NCI-H226 (cell line): ENCODE measurements around the gene FYB2.
A peak's percentile ranks its signal among the peaks of the same experiment; 100 is the strongest.

Experiments
- DNase-seq: peaks from one replicate; pipeline ENCODE4 v3.0.0-alpha.2; 2015

Gene FYB2

DNA sequence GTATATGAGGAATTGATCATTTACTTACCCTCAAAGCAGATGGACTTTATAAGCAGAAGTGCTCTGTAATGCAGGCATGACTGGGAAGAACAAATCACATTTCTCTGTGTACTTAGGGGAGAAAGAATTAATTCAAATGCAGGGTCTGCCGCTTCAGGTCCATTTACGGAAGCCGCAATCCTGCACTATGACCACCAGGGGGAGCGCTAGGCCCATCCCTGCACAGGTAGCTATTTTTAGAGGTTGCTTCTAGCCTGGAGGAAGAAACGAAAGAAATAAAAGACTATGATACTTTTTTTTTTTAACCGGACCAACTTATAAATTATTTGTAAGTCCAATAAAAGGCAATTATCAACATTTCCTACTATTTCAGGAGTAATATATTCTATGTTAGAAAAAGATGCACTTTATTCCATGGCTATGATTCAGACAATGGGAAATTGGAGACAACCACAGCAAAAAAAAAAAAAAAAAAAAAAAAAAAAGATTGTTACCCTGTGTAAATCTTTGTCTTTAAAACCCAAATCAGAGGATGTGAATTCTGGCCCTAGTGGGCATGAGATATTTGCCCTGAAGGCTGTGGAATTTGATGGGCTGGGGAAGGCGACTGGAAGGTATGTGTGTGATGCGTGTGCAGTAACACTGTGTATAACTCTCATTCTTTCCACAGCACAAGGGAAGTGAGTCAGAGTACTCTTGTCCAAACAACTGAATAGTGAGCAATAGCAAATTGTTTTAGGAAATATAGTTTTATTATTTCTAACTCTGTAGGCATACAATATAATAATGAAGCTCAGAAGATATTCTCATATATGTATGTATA lies 12.9 kb upstream of the FYB2 start:
- peak; percentile 77 for DNase-seq

DNA sequence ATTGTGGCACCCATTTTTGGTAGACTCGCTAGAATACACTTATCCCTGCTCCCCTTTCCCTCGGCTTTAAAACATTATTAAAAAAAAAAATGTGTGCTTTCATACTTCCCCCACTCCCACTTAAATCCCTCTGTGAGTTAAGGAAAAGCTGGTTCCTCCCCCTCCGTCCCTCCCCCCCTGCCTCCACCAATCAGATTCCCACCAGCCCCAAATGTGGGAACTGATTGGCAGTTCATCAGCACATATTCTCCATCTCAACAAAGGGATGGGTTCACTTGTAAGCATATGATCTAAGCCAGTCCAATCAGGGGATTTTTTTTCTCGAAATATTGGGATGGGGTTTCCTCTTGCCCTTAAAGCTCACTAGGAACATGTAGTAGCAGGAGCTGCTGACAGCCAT lies 10.8 kb upstream of the FYB2 start:
- no peak for DNase-seq

DNA sequence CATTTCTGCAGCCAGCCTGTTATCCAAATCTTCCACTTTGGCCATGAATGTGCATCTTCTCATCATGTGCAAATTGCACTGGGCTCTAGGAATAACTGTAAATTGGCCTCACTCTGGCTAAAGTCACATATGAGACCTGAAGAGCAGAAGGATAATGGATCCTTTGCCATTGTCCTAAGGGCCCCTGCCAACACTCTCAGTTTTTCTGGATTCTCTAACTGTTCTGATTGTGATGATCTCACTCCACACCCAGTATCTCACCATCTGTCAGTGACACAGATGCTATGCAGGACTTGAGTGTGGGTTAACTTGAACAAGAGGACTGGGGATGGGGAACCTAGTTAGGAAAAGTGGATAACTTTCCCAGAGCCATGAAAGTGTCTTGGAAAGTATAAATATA lies 8.5 kb upstream of the FYB2 start:
- no peak for DNase-seq

DNA sequence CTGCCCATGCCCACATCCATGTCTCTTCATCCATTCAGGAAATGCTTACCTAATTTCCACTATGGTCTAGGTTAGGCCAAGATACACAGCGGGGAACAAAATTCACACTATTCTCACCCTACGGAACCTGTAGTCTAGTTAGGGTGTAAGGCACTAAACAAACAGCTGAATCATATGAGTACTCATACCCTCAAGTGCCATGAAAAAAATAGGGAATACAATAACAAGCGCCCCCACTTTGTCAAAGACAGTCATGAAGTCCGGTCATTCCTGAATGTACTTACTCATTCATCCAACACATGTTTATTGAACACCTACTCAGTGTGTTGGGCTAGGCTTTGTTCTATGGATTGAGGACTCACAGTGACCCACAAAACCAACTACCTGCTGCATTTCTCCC lies 6.2 kb upstream of the FYB2 start:
- no peak for DNase-seq

DNA sequence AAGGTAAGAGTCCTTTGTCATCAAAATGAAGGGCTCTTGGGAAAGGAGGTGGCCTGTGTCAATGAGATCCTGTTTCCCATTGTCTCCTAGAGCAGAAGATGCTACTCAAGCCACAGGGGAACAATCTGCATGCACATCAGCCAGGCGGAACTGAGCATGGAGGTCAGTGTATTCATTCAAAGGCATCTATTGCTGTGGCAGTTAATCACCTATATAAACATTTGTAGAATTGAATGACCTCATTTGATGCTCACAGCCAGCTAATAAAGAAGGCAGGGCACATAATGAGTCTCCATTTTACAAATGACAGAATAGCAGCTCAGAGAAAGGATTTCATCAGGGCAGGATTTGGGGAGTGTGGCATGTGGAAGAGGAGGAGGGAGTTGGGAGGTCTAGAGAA lies 5.7 kb upstream of the FYB2 start:
- no peak for DNase-seq

DNA sequence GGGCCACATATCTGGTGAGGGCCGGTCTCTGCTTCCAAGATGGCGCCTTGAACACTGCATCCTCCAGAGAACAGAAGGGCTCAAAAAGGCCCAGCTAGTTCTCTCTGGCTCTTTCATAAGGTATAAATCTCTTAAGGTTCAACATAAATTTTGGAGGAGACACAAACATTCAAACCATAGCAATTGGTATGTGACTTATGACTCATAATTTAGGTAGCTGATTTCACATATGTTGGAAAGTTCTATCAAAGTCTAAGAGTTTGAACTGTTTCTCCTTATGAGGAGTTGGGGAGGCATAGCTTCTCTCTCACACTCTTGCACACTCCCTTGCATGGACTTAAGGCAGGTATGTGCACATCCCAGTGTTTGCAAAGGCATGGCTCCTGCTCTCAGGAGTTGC lies 5.1 kb upstream of the FYB2 start:
- no peak for DNase-seq

DNA sequence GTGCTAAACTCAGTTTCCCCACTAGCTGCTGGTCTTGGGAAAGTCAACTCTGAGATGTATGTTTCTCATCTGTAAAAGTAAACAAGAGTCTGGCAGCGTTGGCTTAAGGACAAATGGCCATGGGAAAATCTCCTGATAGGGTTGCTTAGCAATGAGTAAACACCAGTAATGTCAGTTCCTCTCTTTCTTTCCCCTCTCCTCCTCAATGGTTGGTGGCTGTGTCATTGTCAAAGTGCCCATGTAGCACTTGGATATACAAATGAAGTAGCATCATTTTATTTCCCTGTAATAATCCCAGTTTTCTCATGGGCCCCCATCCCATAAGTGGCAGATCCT lies 2.2 kb upstream of the FYB2 start:
- DNase-seq, result no peak

DNA sequence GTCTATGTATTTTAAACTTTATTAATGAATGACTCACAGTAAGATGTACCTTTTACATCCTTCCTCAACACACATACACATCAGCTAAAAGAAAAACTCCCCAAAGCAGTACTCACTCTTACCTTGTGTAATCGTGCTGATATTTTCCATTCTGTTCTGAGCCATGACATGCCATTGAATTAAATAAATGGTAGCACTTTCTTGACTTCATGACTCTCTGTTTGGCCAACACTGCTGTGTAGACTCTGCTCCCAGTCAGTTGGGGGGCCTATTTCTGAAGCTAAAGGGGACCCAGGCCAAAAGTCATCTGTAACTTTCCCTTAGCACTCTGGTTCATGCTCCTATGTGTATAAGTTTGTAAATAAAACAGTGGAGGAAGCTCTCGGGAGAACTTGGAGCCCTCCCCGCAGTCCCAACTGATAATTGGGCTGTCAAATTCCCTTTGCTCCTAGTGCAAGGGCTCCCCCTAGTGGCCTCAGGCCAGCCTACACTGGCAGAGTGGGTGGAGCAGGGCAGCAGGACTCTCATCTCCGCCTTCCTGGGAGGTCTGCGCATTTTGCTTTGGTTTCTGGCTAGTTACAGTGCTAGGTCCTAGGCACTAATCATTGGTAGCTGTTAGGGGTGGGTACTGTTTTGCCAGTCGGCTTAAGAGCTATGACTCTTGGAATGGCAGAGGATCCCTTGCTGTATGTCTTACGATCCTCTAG lies 1.7 kb upstream of the FYB2 start:
- DNase-seq, result peak; percentile 62

DNA sequence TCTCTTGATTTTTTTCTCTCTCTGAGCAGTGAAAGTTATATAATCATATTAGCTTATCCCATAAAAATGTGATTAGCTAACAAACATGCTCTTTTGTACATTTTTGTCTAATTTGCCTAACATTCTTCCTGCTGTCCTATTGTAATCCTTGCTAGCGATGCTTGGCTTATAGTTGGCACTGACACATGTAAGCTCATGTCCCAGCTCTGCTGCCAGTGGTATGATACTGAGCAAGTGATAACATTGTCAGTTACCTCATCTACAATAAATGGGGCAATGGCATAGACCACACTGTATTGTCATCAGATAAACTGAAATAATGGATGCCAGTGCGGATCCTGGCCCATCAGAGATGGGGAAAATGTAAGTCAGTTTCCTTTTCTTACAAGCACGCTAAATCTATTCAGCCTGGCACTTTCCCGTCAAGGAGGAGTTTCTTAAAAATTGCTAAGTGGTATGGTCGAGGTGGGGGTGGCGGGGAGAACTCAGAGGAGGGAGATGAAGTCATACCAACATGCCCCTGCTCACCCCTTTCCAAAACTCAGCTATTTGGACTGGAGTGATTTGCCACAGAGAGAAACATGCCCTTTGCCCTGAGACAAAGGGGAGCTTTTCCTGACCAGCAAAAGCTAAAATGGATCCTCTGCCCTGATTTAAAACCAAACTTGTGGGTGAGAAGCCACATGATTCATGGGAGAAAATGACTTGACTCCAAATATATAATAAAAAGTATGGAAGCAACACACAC lies 1.3 kb downstream of the FYB2 start:
- DNase-seq, result no peak

DNA sequence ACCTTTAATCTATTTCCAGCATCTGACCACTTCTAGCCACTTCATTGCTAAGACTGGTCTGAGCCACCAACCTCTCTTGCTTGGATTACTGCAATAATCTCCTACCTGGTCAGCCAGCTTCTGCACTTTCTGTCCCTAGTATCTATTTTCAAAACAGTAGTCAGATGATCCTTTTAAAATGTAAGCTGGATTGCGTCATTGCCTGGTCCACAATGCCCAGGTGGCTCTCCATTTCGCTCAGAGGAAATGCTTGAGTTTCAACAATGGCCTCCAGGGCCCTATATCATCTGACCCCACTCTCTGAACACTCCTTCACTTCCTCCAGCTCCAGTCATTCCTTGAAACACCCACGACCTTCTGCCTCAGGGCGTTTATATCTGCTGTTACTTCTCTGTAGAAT lies 2.3 kb downstream of the FYB2 start:
- peak; percentile 16 for DNase-seq

DNA sequence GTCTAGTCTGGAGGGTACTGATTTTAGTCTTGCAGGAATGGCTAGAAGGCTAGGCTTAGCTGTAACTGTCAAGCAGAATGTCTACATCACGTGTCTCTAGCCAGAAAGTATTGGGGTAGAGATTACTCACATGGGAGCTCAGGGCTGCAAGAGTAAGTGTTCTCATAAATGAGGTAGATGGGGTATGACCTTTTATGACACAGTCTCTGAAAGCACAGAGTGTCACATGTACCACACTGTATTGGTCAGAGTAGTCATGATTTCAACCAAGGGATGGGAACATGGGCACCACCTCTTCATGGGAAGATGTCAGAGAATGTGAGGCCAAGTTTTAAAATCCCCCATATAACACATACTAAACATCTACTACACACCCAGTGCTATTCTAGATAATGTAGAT lies 2.9 kb downstream of the FYB2 start:
- DNase-seq, result no peak

DNA sequence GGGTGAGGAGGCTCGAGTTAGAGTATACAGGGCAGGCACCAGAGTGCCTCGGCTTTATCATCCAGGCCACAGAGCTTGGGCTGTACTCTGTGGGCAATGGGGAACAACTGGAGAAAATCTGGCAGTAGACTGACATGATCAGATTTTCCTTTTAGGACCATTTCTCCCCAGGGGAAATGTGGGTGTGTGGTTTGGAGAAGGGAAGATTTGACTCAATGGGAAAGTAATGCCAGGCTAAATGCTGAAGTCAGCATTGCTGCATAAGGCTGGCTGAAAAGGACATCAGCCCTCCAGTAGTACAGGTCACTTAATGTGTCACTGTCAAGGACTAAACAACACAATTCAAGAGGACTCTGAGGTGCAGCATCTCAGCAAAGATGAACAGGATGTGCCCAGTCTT lies 5.0 kb downstream of the FYB2 start:
- no peak for DNase-seq

DNA sequence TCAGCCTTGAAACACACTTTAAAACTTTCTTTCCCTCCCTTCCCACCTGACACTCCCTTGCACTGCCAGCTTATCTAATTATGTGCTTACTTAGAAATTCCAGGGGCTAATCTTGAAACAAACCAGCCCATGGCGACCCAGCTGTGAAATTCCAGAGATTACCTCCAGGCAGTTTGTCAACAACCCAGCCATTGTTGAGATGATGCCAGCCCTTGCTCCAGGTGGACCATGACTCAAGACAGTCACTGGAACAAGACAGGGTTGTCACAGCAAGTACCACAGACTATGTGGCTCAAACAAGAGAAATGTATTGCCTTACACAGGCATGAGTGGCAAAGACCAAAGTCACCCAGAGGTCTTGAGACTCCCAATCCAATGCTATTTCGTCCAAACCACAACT lies 7.9 kb downstream of the FYB2 start:
- peak; percentile 15 for DNase-seq

DNA sequence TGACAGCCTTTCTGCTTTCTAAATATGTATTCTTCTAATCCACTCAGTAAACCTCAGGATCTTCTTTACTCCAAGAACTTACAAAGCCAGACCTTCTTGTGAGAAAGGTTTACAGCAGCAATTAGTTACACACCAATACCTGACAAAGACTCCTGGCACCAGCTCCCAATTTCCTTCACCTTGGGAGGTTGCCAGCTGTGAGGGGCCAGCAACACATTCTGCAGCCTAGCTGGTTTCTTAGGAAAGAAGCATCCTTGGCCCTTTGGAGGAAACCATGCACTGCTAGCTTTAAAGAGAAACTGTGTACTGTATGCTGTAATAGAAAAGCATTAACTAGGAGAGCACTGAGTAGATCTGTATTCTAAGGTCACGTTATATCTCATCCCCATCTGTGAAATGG lies 10.8 kb downstream of the FYB2 start:
- no peak for DNase-seq

DNA sequence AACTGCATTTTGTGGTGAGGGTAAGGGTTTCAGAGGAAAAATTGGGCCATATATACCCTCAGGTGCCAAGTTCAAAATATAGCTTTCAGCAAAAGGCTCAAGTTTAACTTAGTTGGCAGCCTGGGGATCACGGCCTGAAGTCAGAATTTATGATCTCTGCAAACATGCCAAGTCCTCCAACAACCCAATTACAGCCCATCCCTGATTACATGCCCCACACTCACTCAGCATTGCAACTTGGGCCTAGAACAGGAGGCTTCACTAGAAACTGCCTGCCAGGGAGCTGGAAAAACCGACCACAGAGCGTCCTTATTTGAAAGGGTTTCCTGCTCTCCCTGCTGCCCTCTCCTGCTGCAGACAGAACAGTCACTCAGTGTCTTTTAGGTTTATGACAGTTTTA lies 12.4 kb downstream of the FYB2 start:
- DNase-seq, result no peak

DNA sequence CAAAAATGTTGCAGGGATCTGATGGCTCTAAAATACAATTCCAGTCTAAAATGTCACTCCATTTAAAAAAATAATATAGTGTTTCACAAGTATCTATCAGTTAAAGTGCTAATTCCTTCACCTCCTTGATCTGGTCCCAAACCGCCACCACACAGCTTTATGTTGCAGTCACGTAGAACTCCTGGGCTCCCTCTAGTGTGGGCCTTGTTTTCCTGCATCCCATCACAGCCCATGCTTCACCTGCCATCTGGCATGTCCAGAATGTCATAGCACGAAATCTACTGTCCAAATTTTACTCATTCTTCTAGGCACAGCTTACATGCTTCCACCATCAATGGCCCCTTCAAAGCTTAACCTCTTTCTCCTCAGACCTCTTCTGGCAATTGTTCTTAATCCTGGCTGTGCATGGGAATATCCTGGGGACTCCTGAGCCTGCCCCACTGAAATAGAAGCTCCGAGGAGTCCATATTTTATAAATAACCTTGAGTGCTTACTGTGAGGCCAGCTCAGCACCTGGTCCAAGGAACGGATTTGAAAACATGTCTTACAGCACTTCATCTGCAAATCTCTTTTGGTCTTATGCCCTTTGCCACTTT lies 15.5 kb downstream of the FYB2 start:
- no peak for DNase-seq

DNA sequence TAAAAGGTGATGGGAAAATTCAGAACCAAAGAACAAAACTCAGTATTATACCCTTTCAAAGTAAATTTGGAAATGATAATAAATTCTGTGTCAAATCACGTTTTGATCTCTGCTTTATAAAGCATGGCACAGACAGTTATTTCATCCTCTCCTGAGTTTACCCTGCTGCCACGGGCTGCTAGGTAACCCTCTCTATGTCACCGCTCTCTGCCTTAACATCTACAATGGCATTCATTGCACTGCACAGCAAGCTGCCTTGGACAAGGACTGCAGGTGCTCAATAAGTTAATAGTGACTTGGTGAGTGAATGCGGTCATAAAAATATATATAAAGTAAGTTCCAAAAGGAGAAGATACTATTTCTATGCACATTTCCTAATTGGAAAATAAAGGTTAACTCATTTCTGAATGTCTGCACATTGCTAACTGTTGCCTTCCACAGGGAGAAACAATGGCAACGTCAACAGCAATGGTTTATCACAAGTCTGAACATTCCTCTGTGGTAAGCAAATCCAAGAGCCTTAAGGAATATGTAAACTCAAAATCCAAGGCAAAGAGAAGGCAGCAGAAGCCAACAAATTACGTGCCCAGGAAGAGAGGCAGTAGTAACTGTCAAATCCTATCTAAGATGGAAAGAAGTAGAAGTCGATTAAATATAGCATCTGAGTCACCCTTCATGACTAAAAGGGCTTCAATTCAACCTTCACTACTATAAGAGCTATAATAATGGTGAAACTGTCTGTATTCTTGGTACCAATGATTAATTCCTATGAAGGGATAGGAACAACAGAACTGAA lies 19.4 kb downstream of the FYB2 start:
- DNase-seq, result peak; percentile 68

DNA sequence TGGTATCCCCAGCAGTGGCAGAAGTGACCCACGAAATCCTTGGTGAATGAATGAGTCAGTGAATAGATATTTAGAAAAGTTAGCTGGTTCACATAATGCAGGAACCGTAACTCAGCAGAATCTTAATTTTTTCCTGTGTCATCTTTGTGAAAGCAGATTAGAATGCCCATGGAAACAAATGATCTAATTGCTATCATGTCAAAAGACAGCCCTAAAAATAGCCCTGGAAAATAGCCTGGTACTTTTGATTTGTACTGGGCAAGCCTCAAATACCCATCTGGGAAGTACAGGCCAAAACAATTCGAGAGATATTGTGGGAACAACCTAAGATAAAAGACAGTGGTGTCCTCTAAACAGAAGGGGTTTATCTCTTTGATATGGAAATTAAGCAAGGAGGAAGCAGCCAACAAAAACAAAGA lies 21.1 kb downstream of the FYB2 start:
- peak; percentile 25 for DNase-seq

DNA sequence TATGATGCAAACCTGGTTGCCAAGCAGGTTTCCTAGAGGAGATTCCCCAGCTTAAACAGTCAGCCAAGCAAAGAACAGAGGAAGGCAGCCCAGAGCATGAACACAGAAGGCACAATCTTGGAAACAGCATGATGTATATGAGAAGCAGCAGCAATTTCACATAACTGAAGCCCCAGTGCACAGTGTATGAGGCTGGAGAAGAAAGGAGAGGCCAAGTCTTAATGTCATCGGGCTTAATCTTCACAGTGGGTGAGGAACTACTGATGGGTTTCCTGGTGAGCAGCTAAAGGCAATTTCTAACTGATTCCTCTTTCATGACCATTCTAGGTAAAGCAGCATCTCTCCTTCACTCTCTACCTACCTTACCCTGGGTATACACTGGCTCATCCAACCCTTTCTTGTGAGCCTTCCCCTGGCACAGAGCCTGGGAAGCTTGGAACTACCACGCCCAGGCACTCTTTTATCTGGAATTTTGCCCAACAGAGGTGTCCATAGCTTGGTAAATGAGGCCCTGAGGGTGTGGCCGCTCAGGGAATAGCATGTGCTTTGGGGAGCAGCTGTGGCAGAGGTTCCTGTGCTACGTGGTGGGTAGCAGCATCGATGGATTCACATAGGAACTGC lies 22.0 kb downstream of the FYB2 start:
- no peak for DNase-seq

DNA sequence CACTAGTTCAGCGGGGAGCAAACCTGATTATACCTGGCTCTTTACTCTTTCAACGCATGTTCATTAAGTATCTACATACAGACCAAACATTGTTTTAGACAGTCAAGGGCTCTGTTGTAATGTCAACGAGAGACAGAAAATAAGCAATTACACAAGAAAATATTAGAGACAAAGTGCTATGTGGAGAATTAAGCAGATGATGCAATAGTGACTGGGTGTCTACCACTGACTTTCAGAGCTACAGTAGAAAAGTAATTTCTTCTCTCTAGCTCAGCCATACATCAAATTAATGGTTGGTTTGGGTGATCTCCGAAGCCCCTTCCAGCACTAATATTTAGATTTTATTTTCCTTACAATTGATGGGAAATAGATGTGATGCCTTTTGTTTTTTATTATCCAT lies 23.3 kb downstream of the FYB2 start:
- no peak for DNase-seq

DNA sequence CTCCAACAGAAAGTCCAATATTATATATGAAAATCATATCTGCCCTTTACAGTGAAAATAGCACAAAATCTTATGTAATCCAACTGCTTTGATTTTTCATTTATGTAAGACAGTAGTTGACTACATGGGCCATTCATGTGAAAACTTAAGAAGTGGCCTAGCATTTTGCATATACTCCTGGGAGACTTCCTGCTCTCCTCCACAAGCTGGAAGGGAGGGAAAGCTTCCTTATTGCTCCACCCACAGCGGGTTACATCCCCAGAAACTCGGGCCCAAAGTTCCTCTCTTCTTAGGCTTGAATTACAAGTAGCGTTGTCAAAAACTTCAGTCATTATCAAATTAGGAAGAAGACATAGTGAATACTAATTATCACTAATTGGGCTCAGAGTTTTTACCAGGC lies 29.2 kb downstream of the FYB2 start:
- DNase-seq, result no peak

DNA sequence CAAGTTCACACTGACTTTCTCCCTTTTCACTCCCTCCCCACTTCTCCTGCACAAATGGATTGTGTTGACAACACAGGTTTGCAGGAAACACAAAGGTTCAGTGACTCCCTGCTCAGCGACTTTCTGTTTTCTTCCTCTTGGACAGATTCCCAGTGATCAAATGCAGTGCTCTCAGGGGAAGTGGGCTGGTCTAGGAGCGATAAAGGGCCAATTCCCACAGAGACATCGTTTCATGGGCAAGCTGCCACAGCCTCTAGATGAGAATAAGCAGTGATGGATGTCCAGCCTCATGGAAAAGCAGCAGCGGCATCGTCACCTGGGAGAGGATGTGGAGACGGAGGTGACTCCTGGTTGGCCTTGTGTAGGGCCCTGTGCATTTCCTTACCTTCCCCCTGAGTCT lies 30.6 kb downstream of the FYB2 start:
- no peak for DNase-seq
